Retinal pigment epithelial cell (primary cell): ENCODE measurements around the gene COPS9.

ENCODE experiments used
- DNase-seq: peaks from one replicate; pipeline ENCODE4 v3.0.0-alpha.2; 2010; ENCODE audit warnings: low read depth
- H3K4me3 ChIP-seq: 2 replicates; pipeline ENCODE4 v1.5.1; 2011; ENCODE audit warnings: mild to moderate bottlenecking, low read length, control low read depth, moderate library complexity
- CTCF ChIP-seq: conservative IDR thresholded peaks from 2 replicates; pipeline ENCODE4 v1.5.1; 2011; ENCODE audit warnings: low read depth, low read length, control low read depth, inconsistent platforms

The COPS9 gene

GRCh38 chr2:240098349-240098748, 37.8 kb downstream of the COPS9 start:
- no peak for TF ChIP-seq CTCF
- no peak for DNase-seq
- H3K4me3 ChIP-seq = no peak overlapping the region

- no peak for DNase-seq
- no peak for TF ChIP-seq CTCF
- no peak overlapping the region for H3K4me3 ChIP-seq
Measured at GRCh38 chr2:240095556-240096523, 40.3 kb downstream of the COPS9 start.

DNA sequence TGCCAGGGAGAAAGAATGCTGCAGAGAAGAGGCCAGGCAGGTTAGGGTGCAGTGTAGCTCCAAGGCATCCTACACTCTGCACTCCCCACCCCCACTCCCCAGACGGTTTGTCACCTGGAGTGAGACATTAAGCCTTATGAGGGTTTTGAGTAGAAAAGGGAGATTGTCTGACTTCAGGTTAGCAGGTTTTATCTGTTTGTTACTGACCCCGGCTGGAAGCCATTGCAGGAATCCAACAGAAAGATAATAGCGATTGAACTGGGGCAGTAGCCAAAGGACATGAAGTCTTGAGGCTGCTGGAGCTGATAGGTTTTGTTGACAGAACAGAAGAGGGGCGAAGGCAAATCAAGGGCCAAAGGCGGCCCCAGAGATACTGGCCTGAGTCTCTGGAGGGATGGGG, 46.8 kb downstream of the COPS9 start:
- no peak for TF ChIP-seq CTCF
- no peak overlapping the region for H3K4me3 ChIP-seq
- DNase-seq = no peak

- no peak for DNase-seq
- no peak overlapping the region for H3K4me3 ChIP-seq
- no peak for TF ChIP-seq CTCF
Measured at GRCh38 chr2:240086563-240086962, 49.5 kb downstream of the COPS9 start.
